K562 (cell line): ENCODE measurements around the gene EPB41L1. TPM values are rescaled to one million over a fixed set of nuclear protein-coding genes. Genes with fewer than 3 reads are reported as not detected.

Source experiments
- ATAC-seq: fragments of 200-7000 bp; cut with Tn5 transposase; 3 replicates; pipeline ENCODE4 v1.9.1; 2020; ENCODE audit warnings: moderate library complexity
- BruUV-seq: library from RNA; stranded (reverse); fragments of 400-500 nt; replicated peaks from 2 replicates; lab custom pipeline; 2021; lab: Mats Ljungman, UMichigan
- CTCF ChIA-PET: fragments of 300-600 bp; formaldehyde crosslinking; extraction: SDS; loops from one replicate; lab custom pipeline; 2021; ENCODE audit warnings: low intra/inter-chr PET ratio; lab: Yijun Ruan, JAX
- POLR2A ChIA-PET: fragments of 300-600, 350-650 bp; sonication (Branson Sonifier 250); formaldehyde crosslinking; extraction: SDS; loops from one replicate; lab custom pipeline; 2021; ENCODE audit warnings: antibody characterized with exemption, inconsistent platforms; lab: Yijun Ruan, JAX
- DNase-seq, 4 experiments: peaks; one replicate each; pipeline versions ENCODE4 v3.0.0 to v3.0.0-alpha.2; 2011 to 2018; ENCODE audit warnings: low spot score in 3 of 4, mixed read lengths in 3 of 4; ENCODE audit errors: extremely low read depth in 1 of 4
- FAIRE-seq: peaks from 2 replicates; lab custom pipeline; 2011; peaks lifted over from hg19 to GRCh38; lab: Jason Lieb, UNC
- H2AFZ ChIP-seq: 2 replicates; pipeline ENCODE4 v1.6.0; 2011; ENCODE audit warnings: low read depth, low read length, control low read depth, inconsistent platforms
- H3K27ac ChIP-seq: fragments of 200-600 bp; 3 replicates; pipeline ENCODE4 v1.8.0; 2011; ENCODE audit warnings: low read depth, mild to moderate bottlenecking, control low read depth, inconsistent platforms, low read length, moderate library complexity, mixed read lengths; ENCODE audit errors: extremely low read depth
- H3K27me3 ChIP-seq, 2 experiments: fragments of 300-600 bp in 1 of 2; 2 replicates in 1 of 2; 3 replicates in 1 of 2; pipeline versions ENCODE4 v1.6.0 to v1.8.0; 2011; ENCODE audit warnings: inconsistent platforms in 2 of 2, low read length in 2 of 2, mild to moderate bottlenecking in 1 of 2, mixed read lengths in 1 of 2, moderate library complexity in 1 of 2; ENCODE audit not compliant: control insufficient read depth in 2 of 2, insufficient read depth in 2 of 2
- H3K36me3 ChIP-seq: fragments of 300-600 bp; 3 replicates; pipeline ENCODE4 v1.8.0; 2011; ENCODE audit warnings: mild to moderate bottlenecking, low read length, inconsistent platforms; ENCODE audit not compliant: control insufficient read depth, insufficient read depth
- H3K4me1 ChIP-seq, 2 experiments: fragments of 200-600 bp in 1 of 2; replicated peaks in 1 of 2; 2 replicates in 1 of 2; 3 replicates in 1 of 2; pipeline versions ENCODE4 v1.5.1 to v1.8.0; 2011; ENCODE audit warnings: inconsistent platforms in 2 of 2, low read length in 2 of 2, mild to moderate bottlenecking in 1 of 2, mixed read lengths in 1 of 2, moderate library complexity in 1 of 2; ENCODE audit not compliant: control insufficient read depth in 2 of 2, insufficient read depth in 2 of 2
- H3K4me2 ChIP-seq: 2 replicates; pipeline ENCODE4 v1.6.1; 2011; ENCODE audit warnings: low read length, control low read depth, inconsistent platforms, mixed read lengths; ENCODE audit not compliant: insufficient read depth
- H3K4me3 ChIP-seq: fragments of 200-600 bp; sonication (generic), shearing (Covaris generic); 2 replicates; pipeline ENCODE4 v1.5.1; 2016; ENCODE audit warnings: control low read depth, inconsistent platforms
- H3K79me2 ChIP-seq: fragments of 200-600 bp; 3 replicates; pipeline ENCODE4 v1.8.0; 2011; ENCODE audit warnings: low read length, inconsistent platforms; ENCODE audit not compliant: control insufficient read depth, insufficient read depth
- H3K9ac ChIP-seq, 2 experiments: 2 replicates each; pipeline versions ENCODE4 v1.6.0 to v1.6.1; 2011; ENCODE audit warnings: low read depth in 2 of 2, low read length in 2 of 2, control low read depth in 1 of 2, inconsistent platforms in 1 of 2, mild to moderate bottlenecking in 1 of 2, mixed read lengths in 1 of 2; ENCODE audit not compliant: insufficient read depth in 1 of 2
- H3K9me1 ChIP-seq: one replicate; pipeline ENCODE4 v1.6.0; 2011; ENCODE audit warnings: inconsistent platforms, mild to moderate bottlenecking, low read length, moderate library complexity; ENCODE audit not compliant: control insufficient read depth, insufficient read depth
- H3K9me3 ChIP-seq: replicated peaks from 2 replicates; pipeline ENCODE4 v1.5.1; 2011; ENCODE audit warnings: low read depth, low read length, inconsistent platforms; ENCODE audit not compliant: control insufficient read depth, insufficient read depth
- H4K20me1 ChIP-seq: replicated peaks from 2 replicates; pipeline ENCODE4 v1.6.1; 2011; ENCODE audit warnings: low read length, inconsistent platforms, mixed read lengths; ENCODE audit not compliant: control insufficient read depth, insufficient read depth
- ATF1 ChIP-seq, 2 experiments: fragments of 450-650 bp in 1 of 2; IDR thresholded peaks; 2 replicates each; pipeline ENCODE4 v1.6.1; 2016; ENCODE audit warnings: missing compliant biosample characterization in 1 of 2, missing genetic modification characterization in 1 of 2
- MEF2A ChIP-seq: IDR thresholded peaks from 2 replicates; pipeline ENCODE4 v1.6.1; 2011; ENCODE audit warnings: low read depth, mild to moderate bottlenecking, low read length, moderate library complexity; ENCODE audit not compliant: control insufficient read depth
- RBFOX2 ChIP-seq: fragments of 200-400 bp; formaldehyde crosslinking; IDR thresholded peaks from 2 replicates; pipeline ENCODE4 v1.6.1; 2017; ENCODE audit warnings: low read depth, mild to moderate bottlenecking, low read length, moderate library complexity
- ZFP36 ChIP-seq: fragments of 150-350 bp; IDR thresholded peaks from 2 replicates; pipeline ENCODE4 v1.6.1; 2018; ENCODE audit warnings: low read length, low read depth; ENCODE audit not compliant: partially characterized antibody
- WGBS: fragments of 100-300 bp; shearing (Covaris generic); methylation state at CpG from one replicate; pipeline ENCODE4 v1.1.6; 2016; ENCODE audit warnings: low coverage, mixed read lengths; ENCODE audit not compliant: insufficient coverage; ENCODE audit errors: missing lambda C conversion rate; 5-methylcytosine and 5-hydroxymethylcytosine counted together
- in situ Hi-C: fragments of 300-500 bp; cut with MboI; formaldehyde crosslinking; loops from 4 replicates; pipeline ENCODE4 v1.15.0; 2018; ENCODE audit warnings: inconsistent platforms, mixed read lengths
- intact Hi-C: fragments of 100-400 bp; cut with micrococcal nuclease; formaldehyde crosslinking; loops from 2 replicates; pipeline ENCODE4 v1.14.2; 2022
- polyA plus RNA-seq, 8 experiments: library from polyadenylated mRNA; depleted of rRNA in 4 of 8; stranded (reverse) in 5 of 8; unstranded in 3 of 8; fragments of >200 nt; fragmentation: Nextera tagmentation in 2 of 8; fragmentation: Illumina TruSeq in 1 of 8; extraction: Ambion mirVana in 2 of 8; extraction: Trizol in 1 of 8; gene quantifications; 2 replicates each; pipeline versions ENCODE4 v1.2.1 to v1.2.3, GENCODE V29; 2011 to 2014; ENCODE audit warnings: inconsistent platforms in 1 of 8, missing spikeins in 1 of 8
- total RNA-seq, 7 experiments: library from RNA; depleted of rRNA in 6 of 7; stranded (reverse); fragments of >200 nt in 6 of 7; fragmentation: Illumina TruSeq in 2 of 7; extraction: Trizol in 2 of 7; gene quantifications; 2 replicates each; pipeline versions ENCODE4 v1.2.1 to v1.2.3, GENCODE V29; 2011 to 2021; ENCODE audit warnings: low replicate concordance in 1 of 7
- TF ChIP-seq, protein P1 (sequence below): sonication (generic); formaldehyde crosslinking; IDR thresholded peaks from 2 replicates; pipeline ENCODE4 v1.8.1; 2023; ENCODE audit warnings: mild to moderate bottlenecking, missing genetic modification reagents, moderate library complexity

Gene EPB41L1
- total and polyA plus RNA-seq, 9 of the 15 experiments (the other 6 are each of a cell fraction or from before 2014, with no cell fraction given) = 0.11 to 4.3 (median 1.3) TPM

GRCh38 chr20:36155991-36156390 lies 1.5 kb downstream of the EPB41L1 start:
- intact Hi-C loops = loop anchor here (1.0 kb wide), 1 partner anchor 43 kb away; no protein-coding TSS in a partner anchor

More at GRCh38 chr20:36155991-36156390, 1.5 kb downstream of the EPB41L1 start:
- BruUV-seq = no TSS peak
- Histone ChIP-seq H3K4me1 (peaks cover 0 to 13% of the 10 kb centered on the region in 2 experiments; a peak in 3 of 5 replicates), H3K9ac (peak overlapping the region in 1 of 2 experiments; percentile 31; a peak in 1 of 4 replicates), H2AFZ (no peak overlapping the region), H3K36me3 (no peaks in the 10 kb centered on the region), H3K9me1 (no peaks in the 10 kb centered on the region), H4K20me1 (peaks cover 13% of the 10 kb centered on the region), H3K4me3 (no peak overlapping the region), H3K79me2 (no peaks in the 10 kb centered on the region), H3K4me2 (no peak overlapping the region), H3K9me3 (no peaks in the 10 kb centered on the region), H3K27me3 (peaks cover 17 to 55% of the 10 kb centered on the region in 2 experiments; a peak in 4 of 5 replicates), H3K27ac (no peak overlapping the region)
- 0% methylated on average over 4 of the region's 4 CpGs for WGBS
- FAIRE-seq (no peak), DNase-seq (no peak), ATAC-seq (no peak)
- ChIA-PET CTCF (interaction anchor here (0.5 to 3.1 kb wide), 2 partner anchors 44 to 1072 kb away, joined by 3 to 27 read pairs; no protein-coding TSS in a partner anchor), POLR2A (interaction anchor here (0.6 to 1.4 kb wide), 4 partner anchors 9 to 90 kb away, joined by 3 to 4 read pairs (median 3); no protein-coding TSS in a partner anchor)
- in situ Hi-C loops = loop anchor here (5.0 kb wide), 1 partner anchor 41 kb away; no protein-coding TSS in a partner anchor
- TF ChIP-seq RBFOX2 (no peak), MEF2A (no peak), ATF1 (CRISPR knock-in tag; IDR thresholded peaks at IDR 0.05) (no peak), ATF1 (tag; IDR thresholded peaks at IDR 0.05) (no peak), ZFP36 (no peak)
- TF ChIP-seq, protein P1, sequence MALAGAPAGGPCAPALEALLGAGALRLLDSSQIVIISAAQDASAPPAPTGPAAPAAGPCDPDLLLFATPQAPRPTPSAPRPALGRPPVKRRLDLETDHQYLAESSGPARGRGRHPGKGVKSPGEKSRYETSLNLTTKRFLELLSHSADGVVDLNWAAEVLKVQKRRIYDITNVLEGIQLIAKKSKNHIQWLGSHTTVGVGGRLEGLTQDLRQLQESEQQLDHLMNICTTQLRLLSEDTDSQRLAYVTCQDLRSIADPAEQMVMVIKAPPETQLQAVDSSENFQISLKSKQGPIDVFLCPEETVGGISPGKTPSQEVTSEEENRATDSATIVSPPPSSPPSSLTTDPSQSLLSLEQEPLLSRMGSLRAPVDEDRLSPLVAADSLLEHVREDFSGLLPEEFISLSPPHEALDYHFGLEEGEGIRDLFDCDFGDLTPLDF (CRISPR knock-in tag) = no peak
